Right lobe of liver (tissue), 6 donors: Measurements from ENCODE around the gene AFF4. TPM values are rescaled to one million over a fixed set of nuclear protein-coding genes. Genes with fewer than 3 reads are reported as not detected.
"Not testable (repeated sequence)": the region's sequence is repeated elsewhere in the genome, so short reads cannot be mapped to it uniquely, and the experiment has no call there.

Experiments used
- ATAC-seq, 4 donors: fragments of 200-7000 bp; cut with Tn5 transposase; one replicate each; pipeline ENCODE4 v1.9.1; 2020; ENCODE audit warnings: mild to moderate bottlenecking in 4 of 4, moderate library complexity in 4 of 4
- DNase-seq, 3 donors: peaks; one replicate each; pipeline ENCODE4 v3.0.0-alpha.2; 2020
- H3K27ac ChIP-seq, 3 donors: fragments of 200-600 bp; one replicate each; pipeline ENCODE4 v1.8.0; 2022
- H3K27me3 ChIP-seq, 2 donors: fragments of 200-600 bp; one replicate each; pipeline ENCODE4 v1.8.0; 2022
- H3K36me3 ChIP-seq, 4 donors: fragments of 200-600 bp; sonication (generic) in 1 of 4; one replicate each; pipeline versions ENCODE4 v1.5.1 to v1.8.0; 2017 to 2022; ENCODE audit warnings: control low read depth in 1 of 4
- H3K4me1 ChIP-seq, 4 donors: fragments of 200-600 bp; sonication (generic) in 1 of 4; one replicate each; pipeline versions ENCODE4 v1.5.1 to v1.8.0; 2017 to 2022; ENCODE audit warnings: control low read depth in 1 of 4
- H3K4me3 ChIP-seq, 3 donors: fragments of 200-600 bp; one replicate each; pipeline ENCODE4 v1.8.0; 2022
- H3K9me3 ChIP-seq, 4 donors: fragments of 200-600 bp; sonication (generic) in 1 of 4; one replicate each; pipeline versions ENCODE4 v1.5.1 to v1.8.0; 2017 to 2022; ENCODE audit warnings: control low read depth in 1 of 4
- POLR2A ChIP-seq: fragments of 450-650 bp; IDR thresholded peaks from one replicate; pipeline ENCODE4 v1.6.1; 2017; ENCODE audit warnings: antibody characterized with exemption, mild to moderate bottlenecking
- WGBS: methylation state at CpG from one replicate; pipeline ENCODE4 v1.1.6; 2018; ENCODE audit warnings: low coverage, low lambda C conversion rate; ENCODE audit not compliant: insufficient coverage; ENCODE audit errors: missing lambda C conversion rate; 5-methylcytosine and 5-hydroxymethylcytosine counted together
- intact Hi-C, 2 donors: fragments of 100-400 bp; cut with DNase I; formaldehyde crosslinking; loops; one replicate each; pipeline versions ENCODE4 v1.11.2 to v1.14.1; 2022
- long read RNA-seq: library from polyadenylated mRNA; unstranded; transcript quantifications from one replicate; pipeline ENCODE4 v2.0.0, GENCODE V29; 2019
- total RNA-seq, 6 experiments: library from RNA; depleted of rRNA in 2 of 6; stranded (reverse); fragments of >200 nt in 2 of 6; fragmentation: NEBNext Ultra II Directional in 3 of 6; extraction: Animal tissue kit (Norgen Biotek cat#: 25700) in 3 of 6; gene quantifications; one replicate each; pipeline versions ENCODE4 v1.1.0 to v1.2.4, GENCODE V29; 2016 to 2023
- TF ChIP-seq, protein P1 (sequence below), 4 donors: fragments of 200-600 bp in 3 of 4; fragments of 450-650 bp in 1 of 4; IDR thresholded peaks; one replicate each; pipeline versions ENCODE4 v1.5.1 to v1.8.0; 2016 to 2022; ENCODE audit warnings: antibody characterized with exemption in 4 of 4, mild to moderate bottlenecking in 2 of 4
- donor health status: DM: no; HTN: yes; CAD: no.
- donor health status: DM: no; HTN: no; CAD: no.
- donor health status: DM: no; HTN: no; CAD: no.
- donor health status: DM: no; HTN: yes; CAD: no.
- donor health status: DM: no; HTN: yes; CAD: no.

Gene AFF4, protein sequence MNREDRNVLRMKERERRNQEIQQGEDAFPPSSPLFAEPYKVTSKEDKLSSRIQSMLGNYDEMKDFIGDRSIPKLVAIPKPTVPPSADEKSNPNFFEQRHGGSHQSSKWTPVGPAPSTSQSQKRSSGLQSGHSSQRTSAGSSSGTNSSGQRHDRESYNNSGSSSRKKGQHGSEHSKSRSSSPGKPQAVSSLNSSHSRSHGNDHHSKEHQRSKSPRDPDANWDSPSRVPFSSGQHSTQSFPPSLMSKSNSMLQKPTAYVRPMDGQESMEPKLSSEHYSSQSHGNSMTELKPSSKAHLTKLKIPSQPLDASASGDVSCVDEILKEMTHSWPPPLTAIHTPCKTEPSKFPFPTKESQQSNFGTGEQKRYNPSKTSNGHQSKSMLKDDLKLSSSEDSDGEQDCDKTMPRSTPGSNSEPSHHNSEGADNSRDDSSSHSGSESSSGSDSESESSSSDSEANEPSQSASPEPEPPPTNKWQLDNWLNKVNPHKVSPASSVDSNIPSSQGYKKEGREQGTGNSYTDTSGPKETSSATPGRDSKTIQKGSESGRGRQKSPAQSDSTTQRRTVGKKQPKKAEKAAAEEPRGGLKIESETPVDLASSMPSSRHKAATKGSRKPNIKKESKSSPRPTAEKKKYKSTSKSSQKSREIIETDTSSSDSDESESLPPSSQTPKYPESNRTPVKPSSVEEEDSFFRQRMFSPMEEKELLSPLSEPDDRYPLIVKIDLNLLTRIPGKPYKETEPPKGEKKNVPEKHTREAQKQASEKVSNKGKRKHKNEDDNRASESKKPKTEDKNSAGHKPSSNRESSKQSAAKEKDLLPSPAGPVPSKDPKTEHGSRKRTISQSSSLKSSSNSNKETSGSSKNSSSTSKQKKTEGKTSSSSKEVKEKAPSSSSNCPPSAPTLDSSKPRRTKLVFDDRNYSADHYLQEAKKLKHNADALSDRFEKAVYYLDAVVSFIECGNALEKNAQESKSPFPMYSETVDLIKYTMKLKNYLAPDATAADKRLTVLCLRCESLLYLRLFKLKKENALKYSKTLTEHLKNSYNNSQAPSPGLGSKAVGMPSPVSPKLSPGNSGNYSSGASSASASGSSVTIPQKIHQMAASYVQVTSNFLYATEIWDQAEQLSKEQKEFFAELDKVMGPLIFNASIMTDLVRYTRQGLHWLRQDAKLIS
- total RNA-seq = 10 to 100 TPM; 16.4 to 26.8 (median 20.2) TPM
- long read RNA-seq, partial matches to known transcripts = 3 of 5 reads
- long read RNA-seq, other reads (novel, unspliced or antisense) = 2 of 5 reads

DNA sequence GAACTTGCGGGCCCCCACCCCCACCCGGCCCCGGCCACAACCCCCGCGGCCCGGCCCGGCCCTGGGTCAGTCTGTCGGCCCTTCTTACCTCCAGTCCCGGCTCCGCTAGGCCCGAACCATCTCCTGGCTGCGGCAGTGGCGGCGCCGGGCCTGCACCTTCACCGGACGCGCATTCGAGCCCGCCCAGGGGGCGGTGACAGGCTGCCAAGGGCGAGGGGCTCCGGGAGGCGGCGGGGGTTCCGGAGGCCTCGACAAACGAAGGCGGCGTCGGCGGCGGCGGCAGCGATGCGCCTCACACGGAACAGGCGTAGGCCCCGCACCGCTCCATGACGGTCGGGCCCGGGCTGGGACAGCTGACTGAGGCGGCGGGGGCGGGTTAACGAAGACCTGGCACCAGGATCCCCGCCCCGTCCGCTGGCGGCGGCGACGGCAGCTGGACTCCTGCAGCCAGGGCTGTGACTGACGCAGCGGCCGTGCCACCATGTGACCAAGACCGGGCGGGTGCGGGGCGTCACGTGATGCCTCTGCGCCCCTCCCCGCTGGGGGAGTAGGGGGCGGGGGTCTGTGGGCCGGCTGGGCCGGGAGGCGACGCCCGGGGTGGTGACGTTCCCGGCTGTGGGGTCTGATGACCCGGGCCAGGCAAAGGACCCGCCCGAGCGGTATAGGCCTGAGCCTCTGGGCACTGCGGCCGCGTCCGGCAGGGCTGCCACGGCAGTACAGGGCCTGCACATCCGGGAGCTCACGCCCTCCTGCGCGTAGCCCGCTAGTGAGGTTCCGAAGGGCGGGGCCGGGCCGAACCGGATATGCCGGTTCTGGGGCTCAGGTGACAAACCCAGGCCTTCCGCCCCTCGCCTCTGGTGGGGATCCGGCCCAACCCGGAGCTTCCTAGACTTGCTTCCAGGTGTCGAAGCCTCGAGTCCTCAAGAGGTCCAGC lies at the start of gene AFF4:
Gene AFF4, minus strand, starts transcription at position 464 of the 934 bp plus-strand sequence. CDS start 26,445 bp downstream, outside the sequence.
- Histone ChIP-seq H3K9me3 (no peaks in the 10 kb centered on the region), H3K4me1 (peaks cover 0 to 31% (median 9%) of the 10 kb centered on the region in 4 donors), H3K4me3 (peak within 1 kb of the TSS; percentile 54 to 86 (median 79)), H3K27me3 (no peaks in the 10 kb centered on the region), H3K36me3 (no peaks in the 10 kb centered on the region), H3K27ac (peak within 1 kb of the TSS; percentile 91 to 98 (median 96))
- 0% methylated on average over 17 of the region's 98 CpGs for WGBS
- ATAC-seq (peak; percentile 94 to 96 (median 94)), DNase-seq (peak; percentile 98 to 99 (median 99))
- TF ChIP-seq, protein P1, sequence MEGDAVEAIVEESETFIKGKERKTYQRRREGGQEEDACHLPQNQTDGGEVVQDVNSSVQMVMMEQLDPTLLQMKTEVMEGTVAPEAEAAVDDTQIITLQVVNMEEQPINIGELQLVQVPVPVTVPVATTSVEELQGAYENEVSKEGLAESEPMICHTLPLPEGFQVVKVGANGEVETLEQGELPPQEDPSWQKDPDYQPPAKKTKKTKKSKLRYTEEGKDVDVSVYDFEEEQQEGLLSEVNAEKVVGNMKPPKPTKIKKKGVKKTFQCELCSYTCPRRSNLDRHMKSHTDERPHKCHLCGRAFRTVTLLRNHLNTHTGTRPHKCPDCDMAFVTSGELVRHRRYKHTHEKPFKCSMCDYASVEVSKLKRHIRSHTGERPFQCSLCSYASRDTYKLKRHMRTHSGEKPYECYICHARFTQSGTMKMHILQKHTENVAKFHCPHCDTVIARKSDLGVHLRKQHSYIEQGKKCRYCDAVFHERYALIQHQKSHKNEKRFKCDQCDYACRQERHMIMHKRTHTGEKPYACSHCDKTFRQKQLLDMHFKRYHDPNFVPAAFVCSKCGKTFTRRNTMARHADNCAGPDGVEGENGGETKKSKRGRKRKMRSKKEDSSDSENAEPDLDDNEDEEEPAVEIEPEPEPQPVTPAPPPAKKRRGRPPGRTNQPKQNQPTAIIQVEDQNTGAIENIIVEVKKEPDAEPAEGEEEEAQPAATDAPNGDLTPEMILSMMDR (IDR thresholded peaks at IDR 0.05) = no peak
- TF ChIP-seq POLR2A = peak; percentile 98
- intact Hi-C loops = no loop called here

DNA sequence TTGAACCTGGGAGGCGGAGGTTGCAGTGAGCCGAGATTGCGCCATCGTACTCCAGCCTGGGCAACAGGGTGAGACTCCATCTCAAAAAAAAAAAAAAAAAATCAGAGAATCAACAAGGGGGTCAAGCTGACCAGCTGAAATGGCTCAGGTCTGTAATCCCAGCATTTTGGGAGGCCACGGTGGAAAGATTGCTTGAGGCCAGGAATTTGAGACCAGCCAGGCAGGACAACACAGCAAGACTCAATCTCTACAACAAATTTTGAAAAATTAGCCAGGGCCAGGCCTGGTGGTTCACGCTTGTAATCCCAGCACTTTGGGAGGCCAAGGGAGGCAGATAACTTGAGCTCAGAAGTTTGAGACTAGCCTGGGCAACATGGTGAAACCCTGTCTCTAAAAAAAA lies 45.0 kb upstream of the AFF4 start:
- 43% methylated on average over 2 of the region's 6 CpGs for WGBS

DNA sequence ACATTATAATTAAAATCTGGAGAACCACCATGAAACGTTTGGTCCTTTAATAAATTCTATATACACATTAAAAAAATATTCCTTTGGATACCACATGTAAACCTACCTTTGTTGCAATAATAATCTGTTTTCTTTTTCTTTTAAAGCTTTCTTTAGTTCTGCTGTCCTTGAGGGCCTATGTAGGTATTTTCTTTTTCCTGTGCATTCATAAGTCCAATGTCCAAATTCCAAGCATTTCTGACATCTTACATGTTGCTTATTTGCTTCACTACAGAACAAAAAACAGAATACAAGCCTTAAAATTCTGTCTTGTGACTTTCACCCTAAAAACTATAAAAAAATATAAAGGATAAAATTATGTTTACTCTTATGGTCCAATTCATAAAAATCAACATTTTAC lies 43.2 kb upstream of the AFF4 start:
- no peak overlapping the region for H3K4me3 ChIP-seq
- no peaks in the 10 kb centered on the region for H3K27me3 ChIP-seq
- 72% methylated on average over 1 of the region's 1 CpG for whole genome bisulfite sequencing
- ATAC-seq (no peak), DNase-seq (no peak)
- intact Hi-C loops = no loop called here
- no peak overlapping the region for H3K27ac ChIP-seq
- no peaks in the 10 kb centered on the region for H3K4me1 ChIP-seq
- no peak for TF ChIP-seq POLR2A
- TF ChIP-seq, protein P1 (IDR thresholded peaks at IDR 0.05) = no peak
- no peaks in the 10 kb centered on the region for H3K9me3 ChIP-seq
- H3K36me3 ChIP-seq = peaks cover 0 to 7% (median 3%) of the 10 kb centered on the region in 4 donors

More for the DNA sequence above, 45.0 kb upstream of the AFF4 start:
- DNase-seq, H3K27ac ChIP-seq, H3K27me3 ChIP-seq, H3K36me3 ChIP-seq, H3K4me1 ChIP-seq, ATAC-seq, H3K4me3 ChIP-seq, intact Hi-C loops, H3K9me3 ChIP-seq: not testable (repeated sequence)

DNA sequence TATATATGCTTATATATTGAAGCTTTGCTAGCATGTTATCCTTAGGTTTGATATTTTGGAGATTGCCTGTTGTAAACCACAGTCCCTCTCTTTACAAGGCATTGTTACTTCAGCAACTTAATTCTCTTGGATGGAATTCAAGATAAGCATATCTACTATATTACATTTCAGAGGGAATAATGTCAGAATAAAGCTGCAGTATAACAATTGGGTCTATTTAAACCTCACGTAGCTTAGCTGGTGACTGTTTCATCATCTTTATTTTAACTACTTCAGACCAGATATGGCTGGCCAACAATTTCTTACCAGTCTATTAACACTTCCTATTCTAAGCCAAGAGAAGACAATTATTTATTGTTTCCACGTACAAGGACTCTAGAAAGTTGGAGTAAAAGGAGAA lies 35.8 kb upstream of the AFF4 start:
- intact Hi-C loops = no loop called here
- TF ChIP-seq POLR2A = no peak
- TF ChIP-seq, protein P1 (IDR thresholded peaks at IDR 0.05) = no peak
- Histone ChIP-seq H3K4me1 (no peaks in the 10 kb centered on the region), H3K36me3 (peaks cover 0 to 5% (median 2%) of the 10 kb centered on the region in 4 donors), H3K27ac (no peak overlapping the region), H3K4me3 (no peak overlapping the region), H3K27me3 (no peaks in the 10 kb centered on the region), H3K9me3 (no peaks in the 10 kb centered on the region)
- DNase-seq (no peak), ATAC-seq (no peak)
- WGBS = 51% methylated on average over 2 of the region's 2 CpGs
